Ascending aorta (tissue), 2 donors: ENCODE measurements around the gene C1orf52. TPM values are rescaled to one million over a fixed set of nuclear protein-coding genes. Genes with fewer than 3 reads are reported as not detected.

ENCODE experiments used
- DNase-seq, 2 donors: peaks; one replicate each; pipeline ENCODE4 v3.0.0-alpha.2; 2019; ENCODE audit warnings: low spot score in 2 of 2
- H3K27ac ChIP-seq, 2 donors: fragments of 200-600 bp; sonication (generic); one replicate each; pipeline ENCODE4 v1.5.1; 2016 to 2017; ENCODE audit warnings: mild to moderate bottlenecking in 1 of 2
- H3K27me3 ChIP-seq: fragments of 200-600 bp; sonication (generic); one replicate; pipeline ENCODE4 v1.5.1; 2017
- H3K36me3 ChIP-seq, 2 donors: fragments of 200-600 bp; sonication (generic); one replicate each; pipeline ENCODE4 v1.5.1; 2016
- H3K4me1 ChIP-seq, 2 donors: fragments of 200-600 bp; sonication (generic); one replicate each; pipeline ENCODE4 v1.5.1; 2016 to 2017; ENCODE audit warnings: mild to moderate bottlenecking in 1 of 2
- H3K4me3 ChIP-seq, 2 donors: fragments of 200-600 bp; sonication (generic); one replicate each; pipeline ENCODE4 v1.5.1; 2016 to 2017; ENCODE audit warnings: mild to moderate bottlenecking in 1 of 2
- H3K9me3 ChIP-seq, 2 donors: fragments of 200-600 bp; sonication (generic); one replicate each; pipeline ENCODE4 v1.5.1; 2016
- intact Hi-C: fragments of 100-400 bp; cut with DNase I; formaldehyde crosslinking; loops from one replicate; pipeline ENCODE4 v1.15.1; 2023
- total RNA-seq: library from RNA; depleted of rRNA; stranded (reverse); fragments of >200 nt; gene quantifications from one replicate; pipeline ENCODE4 v1.1.0, GENCODE V29; 2016
- TF ChIP-seq, protein P1 (sequence below), 3 experiments: fragments of 200-600 bp in 2 of 3; fragments of 450-650 bp in 1 of 3; sonication (generic) in 2 of 3; IDR thresholded peaks; one replicate each; pipeline ENCODE4 v1.5.1; 2016 to 2019; ENCODE audit warnings: antibody characterized with exemption in 3 of 3, mild to moderate bottlenecking in 1 of 3, moderate library complexity in 1 of 3

C1orf52 gene
- total RNA-seq, 1 donor from 2014 or later = 2.3 TPM

DNA sequence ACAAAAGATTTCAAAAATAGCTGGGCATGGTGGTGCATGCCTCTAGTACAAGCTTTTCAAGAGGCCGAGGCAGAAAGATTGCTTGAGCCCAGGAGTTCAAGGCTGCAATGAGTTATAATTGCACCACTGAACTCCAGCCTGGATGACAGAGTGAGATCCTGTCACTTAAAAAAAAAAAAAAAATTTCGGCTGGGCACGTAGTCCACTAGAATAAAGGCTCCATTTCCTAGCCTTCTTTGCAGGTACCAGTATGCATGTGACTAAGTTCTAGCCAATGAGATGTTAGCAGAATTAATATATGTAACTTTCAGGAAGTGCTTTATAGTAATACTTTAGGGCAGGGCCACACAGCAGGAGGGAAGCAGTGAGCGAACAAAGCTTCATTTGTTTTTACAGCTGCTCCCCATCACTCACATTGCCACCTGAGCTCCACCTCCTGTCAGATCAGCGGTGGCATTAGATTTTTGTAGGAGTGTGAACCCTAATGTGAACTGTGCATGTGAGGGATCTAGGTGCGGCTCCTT is 29.8 kb downstream of the C1orf52 start:
- H3K4me1 ChIP-seq = peaks cover 0 to 3% of the 10 kb centered on the region in 2 donors
- H3K36me3 ChIP-seq = no peaks in the 10 kb centered on the region
- intact Hi-C loops = no loop called here
- no peak for DNase-seq
- TF ChIP-seq, protein P1, sequence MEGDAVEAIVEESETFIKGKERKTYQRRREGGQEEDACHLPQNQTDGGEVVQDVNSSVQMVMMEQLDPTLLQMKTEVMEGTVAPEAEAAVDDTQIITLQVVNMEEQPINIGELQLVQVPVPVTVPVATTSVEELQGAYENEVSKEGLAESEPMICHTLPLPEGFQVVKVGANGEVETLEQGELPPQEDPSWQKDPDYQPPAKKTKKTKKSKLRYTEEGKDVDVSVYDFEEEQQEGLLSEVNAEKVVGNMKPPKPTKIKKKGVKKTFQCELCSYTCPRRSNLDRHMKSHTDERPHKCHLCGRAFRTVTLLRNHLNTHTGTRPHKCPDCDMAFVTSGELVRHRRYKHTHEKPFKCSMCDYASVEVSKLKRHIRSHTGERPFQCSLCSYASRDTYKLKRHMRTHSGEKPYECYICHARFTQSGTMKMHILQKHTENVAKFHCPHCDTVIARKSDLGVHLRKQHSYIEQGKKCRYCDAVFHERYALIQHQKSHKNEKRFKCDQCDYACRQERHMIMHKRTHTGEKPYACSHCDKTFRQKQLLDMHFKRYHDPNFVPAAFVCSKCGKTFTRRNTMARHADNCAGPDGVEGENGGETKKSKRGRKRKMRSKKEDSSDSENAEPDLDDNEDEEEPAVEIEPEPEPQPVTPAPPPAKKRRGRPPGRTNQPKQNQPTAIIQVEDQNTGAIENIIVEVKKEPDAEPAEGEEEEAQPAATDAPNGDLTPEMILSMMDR (IDR thresholded peaks at IDR 0.05) = no peak
- no peak overlapping the region for H3K4me3 ChIP-seq
- H3K27ac ChIP-seq = no peak overlapping the region
- H3K27me3 ChIP-seq = no peaks in the 10 kb centered on the region
- no peaks in the 10 kb centered on the region for H3K9me3 ChIP-seq

DNA sequence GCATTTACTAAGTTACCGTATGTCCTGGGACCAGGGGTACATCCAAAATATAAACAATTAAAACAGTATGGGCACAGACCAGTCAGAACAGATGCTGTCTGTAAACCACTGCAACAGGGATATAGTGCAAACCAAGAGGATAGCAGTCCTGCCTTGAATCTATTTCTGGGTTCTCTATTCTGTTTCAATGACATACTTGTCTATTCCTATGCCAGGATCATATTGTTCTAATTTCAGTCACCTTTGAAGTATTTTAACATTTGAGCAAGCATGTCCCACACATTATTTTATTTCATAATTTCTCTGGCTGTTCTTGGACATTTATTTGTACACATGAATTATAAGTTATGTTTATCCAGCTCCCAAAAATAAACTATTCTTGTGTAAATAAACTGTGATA is 30.5 kb downstream of the C1orf52 start:
- Histone ChIP-seq H3K27ac (no peak overlapping the region), H3K9me3 (no peaks in the 10 kb centered on the region), H3K27me3 (no peaks in the 10 kb centered on the region), H3K36me3 (no peaks in the 10 kb centered on the region), H3K4me3 (no peak overlapping the region), H3K4me1 (peaks cover 0 to 7% of the 10 kb centered on the region in 2 donors)
- TF ChIP-seq, protein P1 (IDR thresholded peaks at IDR 0.05) = no peak
- intact Hi-C loops = no loop called here
- DNase-seq = no peak

DNA sequence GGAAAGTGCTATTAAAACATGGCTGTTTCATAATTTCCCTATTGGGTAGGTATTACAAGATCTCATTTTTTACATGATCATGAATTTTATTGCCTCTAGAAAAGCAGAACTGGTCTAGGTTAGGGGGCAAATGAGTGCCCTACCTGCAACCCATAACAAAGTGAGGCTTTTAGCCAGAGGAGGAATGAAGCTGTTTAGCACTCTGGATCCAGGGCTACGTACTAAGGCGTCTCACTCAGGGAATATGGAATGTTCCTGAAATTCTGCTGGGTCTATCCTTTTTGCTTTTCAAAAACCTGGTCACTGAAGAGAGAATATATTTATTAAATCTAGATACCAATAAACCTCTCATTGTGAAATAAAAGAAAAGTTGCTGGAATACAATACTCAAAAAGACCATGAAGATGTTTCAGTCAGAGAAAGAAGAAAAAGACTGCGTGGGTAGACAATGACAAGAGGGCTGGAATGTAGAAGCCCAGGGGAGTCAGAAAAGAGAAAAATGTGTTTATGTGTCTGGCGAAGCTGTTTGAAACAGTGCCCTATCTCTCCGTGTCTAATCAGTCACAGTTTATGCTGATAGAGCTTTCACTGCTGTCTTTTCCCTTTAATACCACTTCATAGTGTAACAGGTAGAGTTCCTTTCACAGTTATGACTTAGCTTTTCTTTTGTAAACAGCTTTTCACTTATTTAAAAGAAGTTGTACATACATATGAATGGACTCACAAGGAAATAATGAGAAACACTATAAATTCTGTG is 33.7 kb downstream of the C1orf52 start:
- Histone ChIP-seq H3K9me3 (no peaks in the 10 kb centered on the region), H3K27ac (no peak overlapping the region), H3K36me3 (no peaks in the 10 kb centered on the region), H3K27me3 (no peaks in the 10 kb centered on the region), H3K4me3 (no peak overlapping the region), H3K4me1 (peaks cover 3 to 10% of the 10 kb centered on the region in 2 donors)
- TF ChIP-seq, protein P1 (IDR thresholded peaks at IDR 0.05) = no peak
- no peak for DNase-seq
- intact Hi-C loops = no loop called here

DNA sequence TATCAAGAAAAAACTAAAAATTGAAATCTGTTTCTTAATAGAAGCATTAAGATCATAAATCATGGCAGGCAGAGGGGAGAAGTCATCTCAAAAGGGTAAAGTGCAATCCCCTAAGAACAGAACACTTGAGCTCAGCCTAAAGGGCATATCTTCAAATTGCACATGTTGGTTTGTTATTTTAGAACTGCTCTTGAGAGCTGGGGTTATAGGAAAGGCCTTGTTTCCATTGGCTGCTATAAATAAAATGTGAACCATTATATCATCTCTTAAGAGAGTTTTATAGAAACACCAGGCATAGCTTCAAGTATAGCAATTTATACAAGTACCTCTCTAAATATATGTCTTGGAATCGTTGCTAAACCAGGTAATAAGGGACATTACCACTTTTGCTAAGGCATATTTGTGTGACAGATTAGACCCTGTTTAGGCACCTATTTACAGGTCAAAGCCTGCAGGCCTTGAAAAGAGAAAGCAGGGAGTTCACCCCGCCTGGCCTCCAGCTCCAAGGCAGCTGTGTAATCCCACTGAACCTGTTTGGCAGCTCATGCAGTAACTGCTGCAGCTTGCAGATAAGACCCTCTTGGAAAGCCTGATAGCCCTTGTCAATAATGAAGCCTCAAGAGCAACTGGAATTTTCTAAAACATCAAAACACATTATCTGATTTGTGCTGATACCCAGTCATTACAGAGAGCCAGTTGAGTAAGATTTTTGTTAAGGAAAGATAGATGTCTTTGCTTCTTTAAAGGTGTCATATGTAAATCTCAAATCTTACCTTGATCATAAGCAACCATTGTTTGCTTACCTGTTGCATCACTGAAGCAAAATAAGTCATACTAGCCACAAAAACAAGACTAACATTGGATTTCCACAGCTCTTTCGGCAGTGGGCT is 34.5 kb downstream of the C1orf52 start:
- Histone ChIP-seq H3K27me3 (no peaks in the 10 kb centered on the region), H3K4me3 (no peak overlapping the region), H3K36me3 (no peaks in the 10 kb centered on the region), H3K27ac (no peak overlapping the region), H3K9me3 (no peaks in the 10 kb centered on the region), H3K4me1 (peaks cover 3 to 10% of the 10 kb centered on the region in 2 donors)
- no peak for DNase-seq
- intact Hi-C loops = no loop called here
- TF ChIP-seq, protein P1 (IDR thresholded peaks at IDR 0.05) = no peak

DNA sequence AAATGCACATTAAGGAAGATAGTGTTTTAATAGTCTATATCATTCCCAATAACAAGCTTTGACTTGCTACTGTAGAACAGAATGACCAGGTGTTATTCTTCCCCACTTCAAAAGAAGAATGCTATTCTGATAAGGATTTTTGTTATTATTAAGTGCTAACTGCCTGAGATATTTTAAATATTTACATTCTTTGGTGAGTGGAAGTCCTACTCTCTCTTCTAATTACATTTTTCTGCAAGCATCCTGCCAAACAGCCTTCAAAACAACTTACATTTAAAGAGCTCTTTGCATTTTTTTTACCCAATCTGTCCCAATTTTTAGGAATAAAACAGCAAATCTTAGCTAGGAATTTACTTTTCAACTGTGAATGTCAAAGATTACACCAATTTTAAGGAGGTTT is 35.2 kb downstream of the C1orf52 start:
- H3K27ac ChIP-seq = no peak overlapping the region
- H3K4me1 ChIP-seq = peaks cover 3 to 10% of the 10 kb centered on the region in 2 donors
- no peaks in the 10 kb centered on the region for H3K9me3 ChIP-seq
- intact Hi-C loops = no loop called here
- no peak overlapping the region for H3K4me3 ChIP-seq
- no peak for DNase-seq
- H3K36me3 ChIP-seq = no peaks in the 10 kb centered on the region
- TF ChIP-seq, protein P1 (IDR thresholded peaks at IDR 0.05) = no peak
- no peaks in the 10 kb centered on the region for H3K27me3 ChIP-seq
